ENCODE data around the gene SRP19. TPM values are rescaled to one million over a fixed set of nuclear protein-coding genes. Genes with fewer than 3 reads are reported as not detected.
A peak's percentile ranks its signal among the peaks of the same experiment; 100 is the strongest.

SRP19 gene
- total RNA-seq, 1 experiment from 2014 or later = 56.4 TPM

- TF ChIP-seq USF1 (CRISPR knock-in tag; IDR thresholded peaks at IDR 0.05) = no peak
- TF ChIP-seq ZNF263 (CRISPR knock-in tag; IDR thresholded peaks at IDR 0.05; ENCODE audit: low read depth) = no peak
- TF ChIP-seq JUN (CRISPR knock-in tag; IDR thresholded peaks at IDR 0.05) = no peak
- TF ChIP-seq, protein P1, sequence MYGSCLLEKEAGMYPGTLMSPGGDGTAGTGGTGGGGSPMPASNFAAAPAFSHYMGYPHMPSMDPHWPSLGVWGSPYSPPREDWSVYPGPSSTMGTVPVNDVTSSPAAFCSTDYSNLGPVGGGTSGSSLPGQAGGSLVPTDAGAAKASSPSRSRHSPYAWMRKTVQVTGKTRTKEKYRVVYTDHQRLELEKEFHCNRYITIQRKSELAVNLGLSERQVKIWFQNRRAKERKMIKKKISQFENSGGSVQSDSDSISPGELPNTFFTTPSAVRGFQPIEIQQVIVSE (CRISPR knock-in tag; IDR thresholded peaks at IDR 0.05; ENCODE audit: borderline replicate concordance) = no peak
- no peak for TF ChIP-seq E2F4 (CRISPR knock-in tag; IDR thresholded peaks at IDR 0.05; ENCODE audit: borderline replicate concordance, low read depth)
- no peak for TF ChIP-seq ZMAT4 (CRISPR knock-in tag; IDR thresholded peaks at IDR 0.05)
- no peak for TF ChIP-seq SMAD4 (CRISPR knock-in tag; IDR thresholded peaks at IDR 0.05)
- peak; percentile 84; the same call in 1 of the 2 replicates for TF ChIP-seq ZNF121 (CRISPR knock-in tag; IDR thresholded peaks at IDR 0.05)
- no peak for TF ChIP-seq JAZF1 (CRISPR knock-in tag; IDR thresholded peaks at IDR 0.05)
- TF ChIP-seq, protein P2, sequence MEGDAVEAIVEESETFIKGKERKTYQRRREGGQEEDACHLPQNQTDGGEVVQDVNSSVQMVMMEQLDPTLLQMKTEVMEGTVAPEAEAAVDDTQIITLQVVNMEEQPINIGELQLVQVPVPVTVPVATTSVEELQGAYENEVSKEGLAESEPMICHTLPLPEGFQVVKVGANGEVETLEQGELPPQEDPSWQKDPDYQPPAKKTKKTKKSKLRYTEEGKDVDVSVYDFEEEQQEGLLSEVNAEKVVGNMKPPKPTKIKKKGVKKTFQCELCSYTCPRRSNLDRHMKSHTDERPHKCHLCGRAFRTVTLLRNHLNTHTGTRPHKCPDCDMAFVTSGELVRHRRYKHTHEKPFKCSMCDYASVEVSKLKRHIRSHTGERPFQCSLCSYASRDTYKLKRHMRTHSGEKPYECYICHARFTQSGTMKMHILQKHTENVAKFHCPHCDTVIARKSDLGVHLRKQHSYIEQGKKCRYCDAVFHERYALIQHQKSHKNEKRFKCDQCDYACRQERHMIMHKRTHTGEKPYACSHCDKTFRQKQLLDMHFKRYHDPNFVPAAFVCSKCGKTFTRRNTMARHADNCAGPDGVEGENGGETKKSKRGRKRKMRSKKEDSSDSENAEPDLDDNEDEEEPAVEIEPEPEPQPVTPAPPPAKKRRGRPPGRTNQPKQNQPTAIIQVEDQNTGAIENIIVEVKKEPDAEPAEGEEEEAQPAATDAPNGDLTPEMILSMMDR (IDR thresholded peaks at IDR 0.05) = peak; percentile 54
- TF ChIP-seq FOXJ3 (CRISPR knock-in tag; IDR thresholded peaks at IDR 0.05; ENCODE audit: borderline replicate concordance) = no peak
- TF ChIP-seq, protein P3, sequence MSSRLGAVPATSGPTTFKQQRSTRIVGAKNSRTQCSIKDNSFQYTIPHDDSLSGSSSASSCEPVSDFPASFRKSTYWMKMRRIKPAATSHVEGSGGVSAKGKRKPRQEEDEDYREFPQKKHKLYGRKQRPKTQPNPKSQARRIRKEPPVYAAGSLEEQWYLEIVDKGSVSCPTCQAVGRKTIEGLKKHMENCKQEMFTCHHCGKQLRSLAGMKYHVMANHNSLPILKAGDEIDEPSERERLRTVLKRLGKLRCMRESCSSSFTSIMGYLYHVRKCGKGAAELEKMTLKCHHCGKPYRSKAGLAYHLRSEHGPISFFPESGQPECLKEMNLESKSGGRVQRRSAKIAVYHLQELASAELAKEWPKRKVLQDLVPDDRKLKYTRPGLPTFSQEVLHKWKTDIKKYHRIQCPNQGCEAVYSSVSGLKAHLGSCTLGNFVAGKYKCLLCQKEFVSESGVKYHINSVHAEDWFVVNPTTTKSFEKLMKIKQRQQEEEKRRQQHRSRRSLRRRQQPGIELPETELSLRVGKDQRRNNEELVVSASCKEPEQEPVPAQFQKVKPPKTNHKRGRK (CRISPR knock-in tag; IDR thresholded peaks at IDR 0.05; ENCODE audit: borderline replicate concordance) = no peak
- peak overlapping the region; percentile 85 for H3K27ac Mint-ChIP-seq
- peaks cover 20% of the 10 kb centered on the region for H3K4me1 Mint-ChIP-seq
- DNase-seq (ENCODE audit: low spot score) (no peak), ATAC-seq (peak; percentile 95)
- H3K4me3 Mint-ChIP-seq = peak overlapping the region; percentile 56
- peaks cover 4% of the 10 kb centered on the region; the same call in 1 of the 2 replicates for H3K9me3 Mint-ChIP-seq
- CTCF ChIA-PET = interaction anchor here (0.5 to 1.6 kb wide), 68 partner anchors 9 to 1559 kb away, joined by 3 to 51 read pairs (median 4); partner anchors contain the start of genes APC, REEP5 and SRP19
- POLR2A ChIA-PET = interaction anchor here (0.5 to 0.6 kb wide), 2 partner anchors 177 to 262 kb away, joined by 3 read pairs; no protein-coding TSS in a partner anchor
- 0 out of 2 replicates have a peak, but pooled peaks cover 5% of the 10 kb centered on the region for H3K36me3 Mint-ChIP-seq
- H3K27me3 Mint-ChIP-seq (ENCODE audit: low read depth) = no peaks in the 10 kb centered on the region
Measured at GRCh38 chr5:112848116-112848811, 12.8 kb upstream of the SRP19 start.

- 0 out of 2 replicates have a peak, but pooled peaks cover 4% of the 10 kb centered on the region for H3K9me3 Mint-ChIP-seq
Measured at GRCh38 chr5:112849912-112850311, 11.2 kb upstream of the SRP19 start.

More at GRCh38 chr5:112849912-112850311, 11.2 kb upstream of the SRP19 start:
- POLR2A ChIA-PET = no interaction called here
- Mint-ChIP-seq H3K4me3 (no peak overlapping the region), H3K27ac (no peak overlapping the region), H3K27me3 (ENCODE audit: low read depth) (peaks cover 2% of the 10 kb centered on the region; the same call in 1 of the 2 replicates), H3K36me3 (no peaks in the 10 kb centered on the region), H3K4me1 (peaks cover 20% of the 10 kb centered on the region)
- no peak for DNase-seq (ENCODE audit: low spot score)
- TF ChIP-seq NFE2L1 (CRISPR knock-in tag; IDR thresholded peaks at IDR 0.05) (no peak), ZMAT4 (CRISPR knock-in tag; IDR thresholded peaks at IDR 0.05) (no peak), MLX (CRISPR knock-in tag; IDR thresholded peaks at IDR 0.05) (no peak), MAX (CRISPR knock-in tag; IDR thresholded peaks at IDR 0.05) (no peak)
- TF ChIP-seq, protein P4, sequence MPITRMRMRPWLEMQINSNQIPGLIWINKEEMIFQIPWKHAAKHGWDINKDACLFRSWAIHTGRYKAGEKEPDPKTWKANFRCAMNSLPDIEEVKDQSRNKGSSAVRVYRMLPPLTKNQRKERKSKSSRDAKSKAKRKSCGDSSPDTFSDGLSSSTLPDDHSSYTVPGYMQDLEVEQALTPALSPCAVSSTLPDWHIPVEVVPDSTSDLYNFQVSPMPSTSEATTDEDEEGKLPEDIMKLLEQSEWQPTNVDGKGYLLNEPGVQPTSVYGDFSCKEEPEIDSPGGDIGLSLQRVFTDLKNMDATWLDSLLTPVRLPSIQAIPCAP (CRISPR knock-in tag; IDR thresholded peaks at IDR 0.05) = no peak
- ATAC-seq = no peak
- CTCF ChIA-PET = no interaction called here

All from WTC11 (cell line).